Lower leg skin (tissue), 3 donors: ENCODE measurements around the gene ADAMTS17.

Source experiments
- CTCF ChIP-seq, 3 donors: fragments of 450-650 bp; IDR thresholded peaks; one replicate each; pipeline ENCODE4 v1.5.1; 2016; ENCODE audit warnings: antibody characterized with exemption in 3 of 3, mild to moderate bottlenecking in 3 of 3, moderate library complexity in 2 of 3
- POLR2A ChIP-seq, 2 donors: fragments of 450-650 bp; IDR thresholded peaks; one replicate each; pipeline ENCODE4 v1.6.1; 2016 to 2017; ENCODE audit warnings: antibody characterized with exemption in 2 of 2, mild to moderate bottlenecking in 1 of 2, moderate library complexity in 1 of 2

GRCh38 chr15:100016632-100017031 is 325.1 kb downstream of the ADAMTS17 start:
- TF ChIP-seq POLR2A (IDR thresholded peaks at IDR 0.05) (no peak), CTCF (IDR thresholded peaks at IDR 0.05) (no peak)
